ENCODE measurements around the gene OXER1.

The OXER1 gene

DNA sequence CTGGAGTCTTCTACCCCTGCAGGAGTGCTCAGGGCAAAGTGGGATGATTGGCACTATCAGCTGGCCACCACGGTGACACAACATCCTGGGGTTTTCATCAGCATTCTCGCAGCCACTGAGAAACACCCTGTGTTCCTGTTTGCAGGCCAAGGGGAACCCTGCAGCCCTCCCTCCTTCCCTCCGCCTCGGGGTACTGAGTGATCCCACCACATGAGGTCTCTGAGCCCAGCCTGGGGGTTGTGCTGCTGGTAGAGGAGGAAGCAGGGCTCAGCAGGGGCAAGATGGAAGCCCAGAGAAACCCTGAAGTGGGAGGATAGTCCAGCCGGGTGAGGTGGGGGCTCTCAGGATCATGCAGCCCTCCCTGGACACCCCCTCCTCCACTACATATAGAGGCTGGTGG, at the start of gene OXER1:
Gene OXER1 (minus strand): TSS at position 40 of the 400 bp plus-strand sequence. CDS start 73 bp downstream, outside the sequence.
- Histone ChIP-seq H3K4me1 (ENCODE audit: control insufficient read depth, low read depth, low read length) (no peaks in the 10 kb centered on the region), H3K27me3 (ENCODE audit: control insufficient read depth, insufficient read depth, low read length) (no peaks in the 10 kb centered on the region), H3K9ac (ENCODE audit: low read length) (no peak within 1 kb of the TSS), H3K36me3 (ENCODE audit: control insufficient read depth, low read depth, low read length) (no peaks in the 10 kb centered on the region), H3K27ac (ENCODE audit: low read length) (no peak within 1 kb of the TSS), H3K9me3 (ENCODE audit: control insufficient read depth, low read depth, low read length) (no peaks in the 10 kb centered on the region), H3K4me3 (ENCODE audit: low read length) (no peak within 1 kb of the TSS)

DNA sequence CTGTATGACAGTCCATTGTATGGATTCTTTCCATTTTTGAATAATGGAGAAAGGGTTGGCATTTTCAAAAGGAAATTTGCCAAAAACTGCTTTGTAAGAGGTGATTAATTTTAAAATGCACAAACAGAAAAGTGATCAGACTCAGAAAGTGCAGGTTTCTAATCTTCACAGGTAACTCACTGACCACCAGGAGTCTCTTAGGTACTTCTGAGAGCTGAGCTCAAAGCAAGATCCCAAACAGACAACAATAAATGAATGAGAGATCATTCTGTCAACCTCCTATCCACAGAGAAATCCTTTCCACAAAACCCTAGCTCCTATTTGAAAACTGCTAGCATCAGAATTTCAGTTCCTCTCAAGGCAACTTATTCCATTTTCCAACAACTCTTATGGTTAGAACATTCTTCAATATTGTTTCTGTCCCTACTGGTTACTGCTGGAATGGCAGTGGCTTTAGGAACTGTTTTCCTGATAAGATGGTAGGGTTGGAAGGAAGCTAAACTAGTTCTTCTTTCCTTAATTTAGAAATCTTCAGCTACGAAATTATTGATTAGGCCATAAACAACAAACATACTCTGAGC, 49.1 kb upstream of the OXER1 start:
- no peak overlapping the region for H3K4me3 ChIP-seq (ENCODE audit: low read length)
- peaks cover 11% of the 10 kb centered on the region for H3K27me3 ChIP-seq (ENCODE audit: control insufficient read depth, insufficient read depth, low read length)
- H3K36me3 ChIP-seq (ENCODE audit: control insufficient read depth, low read depth, low read length): no peaks in the 10 kb centered on the region
- H3K9me3 ChIP-seq (ENCODE audit: control insufficient read depth, low read depth, low read length): no peaks in the 10 kb centered on the region
- H3K27ac ChIP-seq (ENCODE audit: low read length): no peak overlapping the region
- peaks cover 4% of the 10 kb centered on the region for H3K4me1 ChIP-seq (ENCODE audit: control insufficient read depth, low read depth, low read length)
- no peak overlapping the region for H3K9ac ChIP-seq (ENCODE audit: low read length)

- Histone ChIP-seq H3K27me3 (ENCODE audit: control insufficient read depth, insufficient read depth, low read length) (peaks cover 11% of the 10 kb centered on the region), H3K9me3 (ENCODE audit: control insufficient read depth, low read depth, low read length) (no peaks in the 10 kb centered on the region), H3K36me3 (ENCODE audit: control insufficient read depth, low read depth, low read length) (no peaks in the 10 kb centered on the region), H3K9ac (ENCODE audit: low read length) (peak overlapping the region; percentile 64), H3K4me3 (ENCODE audit: low read length) (peak overlapping the region; percentile 89), H3K4me1 (ENCODE audit: control insufficient read depth, low read depth, low read length) (peaks cover 4% of the 10 kb centered on the region), H3K27ac (ENCODE audit: low read length) (no peak overlapping the region)
Measured at GRCh38 chr2:42810971-42811811, 47.3 kb upstream of the OXER1 start.

- Histone ChIP-seq H3K27me3 (ENCODE audit: control insufficient read depth, insufficient read depth, low read length) (peaks cover 11% of the 10 kb centered on the region), H3K4me3 (ENCODE audit: low read length) (peak overlapping the region; percentile 89), H3K9ac (ENCODE audit: low read length) (peak overlapping the region; percentile 64), H3K36me3 (ENCODE audit: control insufficient read depth, low read depth, low read length) (no peaks in the 10 kb centered on the region), H3K9me3 (ENCODE audit: control insufficient read depth, low read depth, low read length) (no peaks in the 10 kb centered on the region), H3K27ac (ENCODE audit: low read length) (no peak overlapping the region), H3K4me1 (ENCODE audit: control insufficient read depth, low read depth, low read length) (peaks cover 4% of the 10 kb centered on the region)
Measured at GRCh38 chr2:42810121-42810970, 46.4 kb upstream of the OXER1 start.

- no peaks in the 10 kb centered on the region for H3K36me3 ChIP-seq (ENCODE audit: control insufficient read depth, low read depth, low read length)
- H3K4me1 ChIP-seq (ENCODE audit: control insufficient read depth, low read depth, low read length): peaks cover under 1% of the 10 kb centered on the region
- H3K27me3 ChIP-seq (ENCODE audit: control insufficient read depth, insufficient read depth, low read length): peaks cover 11% of the 10 kb centered on the region
- no peaks in the 10 kb centered on the region for H3K9me3 ChIP-seq (ENCODE audit: control insufficient read depth, low read depth, low read length)
- H3K27ac ChIP-seq (ENCODE audit: low read length): no peak overlapping the region
- H3K4me3 ChIP-seq (ENCODE audit: low read length): peak overlapping the region; percentile 89
- H3K9ac ChIP-seq (ENCODE audit: low read length): peak overlapping the region; percentile 36
Measured at GRCh38 chr2:42809819-42810120, 45.8 kb upstream of the OXER1 start.

DNA sequence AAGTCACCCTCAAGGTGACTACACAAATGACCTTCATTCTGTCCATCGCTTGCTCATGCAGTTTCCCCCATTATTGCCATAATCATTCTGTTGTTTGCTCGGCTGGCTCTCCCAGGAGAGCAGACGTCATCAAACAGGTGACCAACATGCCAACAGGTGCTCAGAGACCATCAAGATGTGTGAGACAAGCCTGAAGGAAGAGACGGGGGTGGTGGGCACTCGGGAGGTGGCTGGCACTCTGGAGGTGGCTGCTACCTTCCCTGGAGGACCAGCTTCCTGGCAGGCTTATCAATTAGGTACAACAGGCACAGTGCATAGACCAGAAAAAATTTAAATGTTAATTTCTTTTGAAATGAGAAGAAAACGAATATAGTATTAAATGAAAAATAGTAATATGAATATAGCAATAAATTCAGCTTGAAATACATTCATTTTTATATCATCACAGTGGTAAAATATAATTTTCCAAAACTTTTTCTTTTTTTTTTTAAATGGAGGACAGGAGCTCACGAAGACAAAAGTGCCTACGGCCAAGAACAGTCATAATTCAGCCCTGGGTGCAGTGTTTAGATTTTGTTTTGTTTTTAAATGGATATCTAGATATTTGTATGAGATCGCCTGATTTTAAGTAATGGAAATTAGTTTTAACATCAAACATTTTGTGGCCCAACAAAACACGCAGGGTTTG, 45.3 kb upstream of the OXER1 start:
- Histone ChIP-seq H3K4me3 (ENCODE audit: low read length) (peak overlapping the region; percentile 89), H3K4me1 (ENCODE audit: control insufficient read depth, low read depth, low read length) (no peaks in the 10 kb centered on the region), H3K9me3 (ENCODE audit: control insufficient read depth, low read depth, low read length) (no peaks in the 10 kb centered on the region), H3K27ac (ENCODE audit: low read length) (no peak overlapping the region), H3K27me3 (ENCODE audit: control insufficient read depth, insufficient read depth, low read length) (peaks cover 11% of the 10 kb centered on the region), H3K9ac (ENCODE audit: low read length) (peak overlapping the region; percentile 36), H3K36me3 (ENCODE audit: control insufficient read depth, low read depth, low read length) (no peaks in the 10 kb centered on the region)

GRCh38 chr2:42808301-42808700, 44.4 kb upstream of the OXER1 start:
- H3K9me3 ChIP-seq (ENCODE audit: control insufficient read depth, low read depth, low read length): no peaks in the 10 kb centered on the region
- no peak overlapping the region for H3K9ac ChIP-seq (ENCODE audit: low read length)
- H3K27ac ChIP-seq (ENCODE audit: low read length): no peak overlapping the region
- H3K4me3 ChIP-seq (ENCODE audit: low read length): no peak overlapping the region
- peaks cover 11% of the 10 kb centered on the region for H3K27me3 ChIP-seq (ENCODE audit: control insufficient read depth, insufficient read depth, low read length)
- no peaks in the 10 kb centered on the region for H3K36me3 ChIP-seq (ENCODE audit: control insufficient read depth, low read depth, low read length)
- H3K4me1 ChIP-seq (ENCODE audit: control insufficient read depth, low read depth, low read length): no peaks in the 10 kb centered on the region

DNA sequence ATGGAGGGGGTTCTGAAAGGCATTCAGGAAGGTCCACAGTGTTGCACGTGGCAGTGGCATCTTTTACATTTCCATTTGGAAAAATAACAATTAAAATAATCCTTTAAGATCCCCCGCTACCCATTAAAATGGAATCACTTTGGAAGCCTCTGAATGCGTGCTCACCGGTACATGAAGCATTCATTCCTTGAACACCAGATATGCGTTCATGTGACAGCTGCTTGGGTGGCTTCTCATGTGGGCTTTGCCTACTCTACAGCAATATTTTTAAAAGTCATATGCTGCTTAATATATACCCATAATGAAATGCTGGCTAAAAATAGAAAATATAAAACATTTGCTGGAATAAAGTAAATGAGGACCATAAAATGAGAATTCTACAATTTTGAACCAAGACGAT, 42.9 kb upstream of the OXER1 start:
- no peaks in the 10 kb centered on the region for H3K9me3 ChIP-seq (ENCODE audit: control insufficient read depth, low read depth, low read length)
- H3K4me3 ChIP-seq (ENCODE audit: low read length): no peak overlapping the region
- no peak overlapping the region for H3K9ac ChIP-seq (ENCODE audit: low read length)
- no peaks in the 10 kb centered on the region for H3K36me3 ChIP-seq (ENCODE audit: control insufficient read depth, low read depth, low read length)
- H3K4me1 ChIP-seq (ENCODE audit: control insufficient read depth, low read depth, low read length): no peaks in the 10 kb centered on the region
- H3K27me3 ChIP-seq (ENCODE audit: control insufficient read depth, insufficient read depth, low read length): peaks cover 11% of the 10 kb centered on the region
- H3K27ac ChIP-seq (ENCODE audit: low read length): no peak overlapping the region

DNA sequence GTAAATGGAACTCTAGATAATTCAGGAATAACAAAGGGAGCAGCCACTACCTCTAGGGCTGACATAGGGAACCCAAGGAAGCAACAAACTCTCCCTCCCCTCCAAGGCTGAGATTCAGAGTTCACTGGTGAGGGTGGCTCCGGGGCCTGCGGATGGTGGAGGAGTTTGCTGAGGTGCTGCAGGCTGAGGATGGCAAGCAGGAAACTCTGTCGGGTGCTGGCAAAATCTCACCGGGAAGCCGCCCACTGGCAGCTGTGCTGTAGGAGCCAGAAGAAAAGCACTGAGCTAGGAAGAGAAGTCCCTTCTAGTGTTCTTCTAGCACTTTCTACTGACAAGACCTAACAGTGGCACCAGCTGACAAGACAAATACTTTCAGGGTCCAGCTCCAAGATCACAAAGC, 41.0 kb upstream of the OXER1 start:
- Histone ChIP-seq H3K36me3 (ENCODE audit: control insufficient read depth, low read depth, low read length) (no peaks in the 10 kb centered on the region), H3K4me3 (ENCODE audit: low read length) (no peak overlapping the region), H3K27me3 (ENCODE audit: control insufficient read depth, insufficient read depth, low read length) (peaks cover 11% of the 10 kb centered on the region), H3K9me3 (ENCODE audit: control insufficient read depth, low read depth, low read length) (no peaks in the 10 kb centered on the region), H3K9ac (ENCODE audit: low read length) (no peak overlapping the region), H3K4me1 (ENCODE audit: control insufficient read depth, low read depth, low read length) (no peaks in the 10 kb centered on the region), H3K27ac (ENCODE audit: low read length) (no peak overlapping the region)

GRCh38 chr2:42804338-42804737, 40.4 kb upstream of the OXER1 start:
- no peak overlapping the region for H3K27ac ChIP-seq (ENCODE audit: low read length)
- no peaks in the 10 kb centered on the region for H3K36me3 ChIP-seq (ENCODE audit: control insufficient read depth, low read depth, low read length)
- H3K9ac ChIP-seq (ENCODE audit: low read length): no peak overlapping the region
- no peaks in the 10 kb centered on the region for H3K9me3 ChIP-seq (ENCODE audit: control insufficient read depth, low read depth, low read length)
- no peaks in the 10 kb centered on the region for H3K4me1 ChIP-seq (ENCODE audit: control insufficient read depth, low read depth, low read length)
- H3K27me3 ChIP-seq (ENCODE audit: control insufficient read depth, insufficient read depth, low read length): peaks cover 11% of the 10 kb centered on the region
- H3K4me3 ChIP-seq (ENCODE audit: low read length): no peak overlapping the region

GRCh38 chr2:42802150-42802549, 38.2 kb upstream of the OXER1 start:
- Histone ChIP-seq H3K9me3 (ENCODE audit: control insufficient read depth, low read depth, low read length) (no peaks in the 10 kb centered on the region), H3K9ac (ENCODE audit: low read length) (no peak overlapping the region), H3K27ac (ENCODE audit: low read length) (no peak overlapping the region), H3K27me3 (ENCODE audit: control insufficient read depth, insufficient read depth, low read length) (no peaks in the 10 kb centered on the region), H3K36me3 (ENCODE audit: control insufficient read depth, low read depth, low read length) (no peaks in the 10 kb centered on the region), H3K4me3 (ENCODE audit: low read length) (no peak overlapping the region), H3K4me1 (ENCODE audit: control insufficient read depth, low read depth, low read length) (no peaks in the 10 kb centered on the region)
